Tongue (tissue), 2 donors: ENCODE measurements around the gene UBA5. TPM values are rescaled to one million over a fixed set of nuclear protein-coding genes. Genes with fewer than 3 reads are reported as not detected.
A peak's percentile ranks its signal among the peaks of the same experiment; 100 is the strongest.

Experiments
- DNase-seq: peaks from one replicate; pipeline ENCODE4 v3.0.0-alpha.2; 2015
- total RNA-seq: library from RNA; depleted of rRNA; stranded (reverse); fragments of >200 nt; gene quantifications from one replicate; pipeline ENCODE4 v1.2.3, GENCODE V29; 2014

Gene UBA5
- total RNA-seq, 1 donor from 2014 or later = 63.6 TPM

- no peak for DNase-seq
Measured at GRCh38 chr3:132654721-132655120, 5.4 kb upstream of the UBA5 start.

- DNase-seq = no peak
Measured at GRCh38 chr3:132655471-132655870, 4.7 kb upstream of the UBA5 start.

GRCh38 chr3:132657869-132658747 is 2.0 kb upstream of the UBA5 start:
- DNase-seq = no peak

GRCh38 chr3:132659000-132659364 is 1.1 kb upstream of the UBA5 start:
- DNase-seq = no peak

- DNase-seq = peak; percentile 83
Measured at GRCh38 chr3:132659365-132660051, 621 bp upstream of the UBA5 start, which contains the start of gene ACAD11. Gene ACAD11 (minus strand): TSS chr3:132659809. CDS start chr3:132659751, 58 bp downstream.

GRCh38 chr3:132660811-132661070 is 612 bp downstream of the UBA5 start:
- no peak for DNase-seq

GRCh38 chr3:132661101-132661500 is 972 bp downstream of the UBA5 start:
- DNase-seq = no peak

GRCh38 chr3:132662212-132662611 is 2.1 kb downstream of the UBA5 start:
- DNase-seq = no peak

- DNase-seq = no peak
Measured at GRCh38 chr3:132665230-132665745, 5.2 kb downstream of the UBA5 start.

GRCh38 chr3:132669256-132669777 is 9.2 kb downstream of the UBA5 start:
- DNase-seq = no peak

- no peak for DNase-seq
Measured at GRCh38 chr3:132675408-132675807, 15.3 kb downstream of the UBA5 start.

- DNase-seq = no peak
Measured at GRCh38 chr3:132679911-132680310, 19.8 kb downstream of the UBA5 start.

GRCh38 chr3:132681421-132681820 is 21.3 kb downstream of the UBA5 start:
- DNase-seq = no peak

GRCh38 chr3:132682201-132682600 is 22.1 kb downstream of the UBA5 start:
- DNase-seq = no peak

- DNase-seq = no peak
Measured at GRCh38 chr3:132690040-132690439, 29.9 kb downstream of the UBA5 start.

GRCh38 chr3:132694991-132695390 is 34.9 kb downstream of the UBA5 start:
- no peak for DNase-seq

GRCh38 chr3:132695422-132695821 is 35.3 kb downstream of the UBA5 start:
- DNase-seq = no peak

- no peak for DNase-seq
Measured at GRCh38 chr3:132703733-132704132, 43.6 kb downstream of the UBA5 start.

- DNase-seq = no peak
Measured at GRCh38 chr3:132709761-132710160, 49.6 kb downstream of the UBA5 start.

GRCh38 chr3:132710311-132710710 is 50.2 kb downstream of the UBA5 start:
- no peak for DNase-seq

- no peak for DNase-seq
Measured at GRCh38 chr3:132713977-132714727, 54.0 kb downstream of the UBA5 start.

- DNase-seq = no peak
Measured at GRCh38 chr3:132716372-132716771, 56.2 kb downstream of the UBA5 start.

- DNase-seq = peak; percentile 30
Measured at GRCh38 chr3:132720228-132720627, 60.1 kb downstream of the UBA5 start.
